Esophagus muscularis mucosa (tissue), 4 donors: ENCODE results near the gene ZNF580. TPM values are rescaled to one million over a fixed set of nuclear protein-coding genes. Genes with fewer than 3 reads are reported as not detected.

ENCODE experiments used
- DNase-seq: peaks from one replicate; pipeline ENCODE4 v3.0.0-alpha.2; 2017; ENCODE audit errors: extremely low spot score
- H3K27ac ChIP-seq, 4 donors: fragments of 200-600 bp; sonication (generic); replicated peaks in 1 of 4; 1 replicate in 3 of 4; 2 replicates in 1 of 4; pipeline ENCODE4 v1.5.1; 2016 to 2019; ENCODE audit warnings: mild to moderate bottlenecking in 1 of 4
- H3K27me3 ChIP-seq, 4 donors: fragments of 200-600 bp; sonication (generic); one replicate each; pipeline versions ENCODE4 v1.5.1 to v1.6.0; 2016 to 2019
- H3K36me3 ChIP-seq, 4 donors: fragments of 200-600 bp; sonication (generic); one replicate each; pipeline ENCODE4 v1.5.1; 2016 to 2019
- H3K4me1 ChIP-seq, 4 donors: fragments of 200-600 bp; sonication (generic); one replicate each; pipeline ENCODE4 v1.5.1; 2016 to 2019
- H3K4me3 ChIP-seq, 4 donors: fragments of 200-600 bp; sonication (generic); 1 replicate in 2 of 4; 2 replicates in 2 of 4; pipeline ENCODE4 v1.5.1; 2016 to 2019; ENCODE audit warnings: mild to moderate bottlenecking in 4 of 4, moderate library complexity in 1 of 4
- H3K9me3 ChIP-seq, 4 donors: fragments of 200-600 bp; sonication (generic); 1 replicate in 3 of 4; 2 replicates in 1 of 4; pipeline ENCODE4 v1.5.1; 2016 to 2019
- CTCF ChIP-seq, 3 experiments: fragments of 200-600 bp in 2 of 3; fragments of 450-650 bp in 1 of 3; sonication (generic) in 2 of 3; IDR thresholded peaks; one replicate each; pipeline ENCODE4 v1.5.1; 2017 to 2019; ENCODE audit warnings: antibody characterized with exemption in 3 of 3, mild to moderate bottlenecking in 2 of 3, moderate library complexity in 1 of 3
- EP300 ChIP-seq: sonication (generic); formaldehyde crosslinking; IDR thresholded peaks from one replicate; pipeline ENCODE4 v1.6.1; 2017; ENCODE audit warnings: antibody characterized with exemption
- POLR2A ChIP-seq: fragments of 450-650 bp; IDR thresholded peaks from one replicate; pipeline ENCODE4 v1.6.1; 2017; ENCODE audit warnings: antibody characterized with exemption, moderate library complexity, mild to moderate bottlenecking, low read depth
- POLR2AphosphoS5 ChIP-seq, 2 donors: sonication (generic); formaldehyde crosslinking; IDR thresholded peaks; one replicate each; pipeline ENCODE4 v1.6.1; 2017; ENCODE audit warnings: antibody characterized with exemption in 2 of 2
- WGBS: methylation state at CpG from one replicate; pipeline ENCODE4 v1.1.5; 2018; 5-methylcytosine and 5-hydroxymethylcytosine counted together
- intact Hi-C: fragments of 100-400 bp; cut with DNase I; formaldehyde crosslinking; loops from one replicate; pipeline ENCODE4 v1.15.1; 2023
- total RNA-seq, 4 donors: library from RNA; depleted of rRNA; stranded (reverse); fragments of >200 nt; gene quantifications; one replicate each; pipeline versions ENCODE4 v1.1.0 to v1.2.1, GENCODE V29; 2016

ZNF580 gene
- total RNA-seq = 10 to 100 TPM; 38.3 to 66.8 (median 43.1) TPM

GRCh38 chr19:55640577-55641425 is at the start of gene ZNF580:
ZNF580 (plus strand) TSS chr19:55641002; CDS start chr19:55642509, 1,507 bp downstream.
- H3K4me3 ChIP-seq = peak within 1 kb of the TSS; percentile 74 to 91 (median 87)
- WGBS = 1% methylated on average over 34 of the region's 89 CpGs
- no peak for DNase-seq
- no peak for TF ChIP-seq CTCF (IDR thresholded peaks at IDR 0.05)
- TF ChIP-seq POLR2AphosphoS5 (IDR thresholded peaks at IDR 0.05) = peak; percentile 38 to 40
- TF ChIP-seq POLR2A = no peak
- H3K9me3 ChIP-seq = no peaks in the 10 kb centered on the region
- peaks cover 0 to 26% (median 14%) of the 10 kb centered on the region in 4 donors for H3K36me3 ChIP-seq
- peaks cover 68 to 92% (median 89%) of the 10 kb centered on the region in 4 donors for H3K4me1 ChIP-seq
- no peaks in the 10 kb centered on the region for H3K27me3 ChIP-seq
- peak within 1 kb of the TSS; percentile 94 to 97 (median 94) for H3K27ac ChIP-seq
- intact Hi-C loops = no loop called here

GRCh38 chr19:55591555-55591954 is 49.2 kb upstream of the ZNF580 start:
- intact Hi-C loops = no loop called here
- TF ChIP-seq POLR2AphosphoS5 (IDR thresholded peaks at IDR 0.05) = no peak
- TF ChIP-seq EP300 = no peak
- no peak for TF ChIP-seq POLR2A
- no peak for TF ChIP-seq CTCF (IDR thresholded peaks at IDR 0.05)
- Histone ChIP-seq H3K27me3 (peaks cover 0 to 4% (median 0%) of the 10 kb centered on the region in 4 donors), H3K4me3 (no peak overlapping the region), H3K4me1 (peaks cover 6 to 15% (median 13%) of the 10 kb centered on the region in 4 donors), H3K27ac (no peak overlapping the region), H3K9me3 (no peaks in the 10 kb centered on the region), H3K36me3 (peaks cover 6 to 47% (median 39%) of the 10 kb centered on the region in 4 donors)
- no peak for DNase-seq
- 84% methylated on average over 10 of the region's 10 CpGs for WGBS

- Histone ChIP-seq H3K36me3 (peaks cover 9 to 57% (median 47%) of the 10 kb centered on the region in 4 donors), H3K27me3 (peaks cover 0 to 4% (median 0%) of the 10 kb centered on the region in 4 donors), H3K4me3 (no peak overlapping the region), H3K4me1 (peaks cover 0 to 5% (median 3%) of the 10 kb centered on the region in 4 donors), H3K9me3 (no peaks in the 10 kb centered on the region), H3K27ac (no peak overlapping the region)
- DNase-seq = no peak
- no peak for TF ChIP-seq POLR2AphosphoS5 (IDR thresholded peaks at IDR 0.05)
- TF ChIP-seq CTCF (IDR thresholded peaks at IDR 0.05) = no peak
- no peak for TF ChIP-seq EP300
- intact Hi-C loops = no loop called here
- WGBS = 91% methylated on average over 17 of the region's 73 CpGs
Observed at GRCh38 chr19:55592391-55593090, 48.3 kb upstream of the ZNF580 start.

- Histone ChIP-seq H3K36me3 (peaks cover 9 to 59% (median 49%) of the 10 kb centered on the region in 4 donors), H3K27ac (no peak overlapping the region), H3K27me3 (peaks cover 0 to 4% (median 0%) of the 10 kb centered on the region in 4 donors), H3K4me1 (peaks cover 0 to 2% (median under 1%) of the 10 kb centered on the region in 4 donors), H3K9me3 (no peaks in the 10 kb centered on the region), H3K4me3 (no peak overlapping the region)
- no peak for DNase-seq
- 78% methylated on average over 27 of the region's 68 CpGs for WGBS
- TF ChIP-seq EP300 (no peak), POLR2AphosphoS5 (IDR thresholded peaks at IDR 0.05) (no peak), POLR2A (no peak), CTCF (IDR thresholded peaks at IDR 0.05) (no peak)
- intact Hi-C loops = no loop called here
Observed at GRCh38 chr19:55593096-55593772, 47.6 kb upstream of the ZNF580 start.
